SK-N-SH (cell line): ENCODE results near the gene PRKG1. TPM values are rescaled to one million over a fixed set of nuclear protein-coding genes. Genes with fewer than 3 reads are reported as not detected.

Experiments used
- CTCF ChIA-PET: fragments of 300-600, 350-600 bp; formaldehyde crosslinking; extraction: SDS; loops from one replicate; lab custom pipeline; 2021; lab: Yijun Ruan, JAX
- POLR2A ChIA-PET: fragments of 350-600 bp; sonication (Branson Sonifier 250); formaldehyde crosslinking; extraction: SDS; loops from one replicate; lab custom pipeline; 2020; ENCODE audit warnings: antibody characterized with exemption, inconsistent platforms; lab: Yijun Ruan, JAX
- DNase-seq: peaks from one replicate; pipeline ENCODE4 v3.0.0; 2012
- H2AFZ ChIP-seq: fragments of 200-600 bp; sonication (generic); 2 replicates; pipeline ENCODE4 v1.8.1; 2016; ENCODE audit warnings: antibody characterized with exemption, mild to moderate bottlenecking, low read depth
- H3F3A ChIP-seq: fragments of 200-600 bp; sonication (generic); replicated peaks from 2 replicates; pipeline ENCODE3; 2016; ENCODE audit warnings: antibody characterized with exemption, mild to moderate bottlenecking; ENCODE audit not compliant: insufficient read depth
- H3K27ac ChIP-seq, 2 experiments: fragments of 200-500 bp in 1 of 2; fragments of 200-600 bp in 1 of 2; sonication (Bioruptor generic) in 1 of 2; sonication (generic), shearing (Covaris generic) in 1 of 2; 2 replicates each; pipeline versions ENCODE4 v1.5.1 to v1.6.1; 2014 to 2016; ENCODE audit warnings: low read depth in 2 of 2, inconsistent platforms in 1 of 2, low read length in 1 of 2, mild to moderate bottlenecking in 1 of 2, mixed read lengths in 1 of 2
- H3K27me3 ChIP-seq: fragments of 200-600 bp; sonication (generic), shearing (Covaris generic); 2 replicates; pipeline ENCODE4 v1.6.1; 2016; ENCODE audit warnings: mixed run types; ENCODE audit not compliant: insufficient read depth
- H3K36me3 ChIP-seq, 2 experiments: fragments of 200-500 bp in 1 of 2; fragments of 200-600 bp in 1 of 2; sonication (Bioruptor generic) in 1 of 2; sonication (generic) in 1 of 2; replicated peaks in 1 of 2; 2 replicates each; pipeline versions ENCODE3 to v1.5.1; 2014 to 2016; ENCODE audit warnings: low read length in 1 of 2, mild to moderate bottlenecking in 1 of 2; ENCODE audit not compliant: insufficient read depth in 2 of 2, control insufficient read depth in 1 of 2
- H3K4me1 ChIP-seq, 2 experiments: fragments of 200-500 bp in 1 of 2; fragments of 200-600 bp in 1 of 2; sonication (Bioruptor generic) in 1 of 2; sonication (generic), shearing (Covaris generic) in 1 of 2; 2 replicates each; pipeline versions ENCODE4 v1.5.1 to v1.6.1; 2014 to 2016; ENCODE audit warnings: low read depth in 1 of 2, low read length in 1 of 2, mixed run types in 1 of 2; ENCODE audit not compliant: insufficient read depth in 2 of 2, control insufficient read depth in 1 of 2
- H3K4me2 ChIP-seq: fragments of 200-600 bp; sonication (generic), shearing (Covaris generic); 2 replicates; pipeline ENCODE4 v1.6.1; 2017; ENCODE audit warnings: mixed run types
- H3K4me3 ChIP-seq, 2 experiments: fragments of 200-500 bp in 1 of 2; fragments of 200-600 bp in 1 of 2; sonication (Bioruptor generic) in 1 of 2; sonication (generic), shearing (Covaris generic) in 1 of 2; 2 replicates each; pipeline versions ENCODE4 v1.5.1 to v1.8.1; 2014 to 2016; ENCODE audit warnings: low read depth in 2 of 2, inconsistent platforms in 1 of 2, low read length in 1 of 2, mild to moderate bottlenecking in 1 of 2, mixed read lengths in 1 of 2, moderate library complexity in 1 of 2
- H3K79me2 ChIP-seq: fragments of 200-600 bp; sonication (generic); 2 replicates; pipeline ENCODE4 v1.8.1; 2017; ENCODE audit warnings: mild to moderate bottlenecking; ENCODE audit not compliant: insufficient read depth
- H3K9ac ChIP-seq: fragments of 200-600 bp; sonication (generic); 2 replicates; pipeline ENCODE4 v1.6.1; 2017; ENCODE audit warnings: mixed run types
- H3K9me2 ChIP-seq: fragments of 200-600 bp; sonication (generic); 2 replicates; pipeline ENCODE4 v1.6.1; 2017; ENCODE audit warnings: mixed run types
- H3K9me3 ChIP-seq: fragments of 200-600 bp; sonication (generic); 2 replicates; pipeline ENCODE4 v1.6.1; 2017; ENCODE audit warnings: mixed run types, mild to moderate bottlenecking, moderate library complexity
- H4K20me1 ChIP-seq: fragments of 200-600 bp; sonication (generic); 2 replicates; pipeline ENCODE4 v1.6.1; 2017; ENCODE audit warnings: mild to moderate bottlenecking, mixed run types; ENCODE audit not compliant: insufficient read depth
- CHD2 ChIP-seq: fragments of 150-350 bp; IDR thresholded peaks from 2 replicates; pipeline ENCODE4 v1.6.1; 2018; ENCODE audit warnings: low read length; ENCODE audit not compliant: partially characterized antibody
- ELF1 ChIP-seq: IDR thresholded peaks from 2 replicates; pipeline ENCODE4 v1.4.0; 2012
- FOSL2 ChIP-seq: IDR thresholded peaks from 2 replicates; pipeline ENCODE4 v1.4.0; 2012; ENCODE audit warnings: low read depth, mild to moderate bottlenecking, moderate library complexity, borderline replicate concordance
- FOXJ3 ChIP-seq: sonication (generic); formaldehyde crosslinking; IDR thresholded peaks from 2 replicates; pipeline ENCODE4 v1.5.1; 2020; ENCODE audit warnings: mild to moderate bottlenecking, missing genetic modification reagents
- GATA2 ChIP-seq: sonication (generic); formaldehyde crosslinking; IDR thresholded peaks from 2 replicates; pipeline ENCODE4 v1.5.0; 2020; ENCODE audit warnings: mild to moderate bottlenecking, missing genetic modification reagents
- MEF2A ChIP-seq: IDR thresholded peaks from 2 replicates; pipeline ENCODE4 v1.4.0; 2012; ENCODE audit warnings: low read depth, borderline replicate concordance
- MXI1 ChIP-seq: IDR thresholded peaks from 2 replicates; pipeline ENCODE4 v1.6.1; 2012; ENCODE audit warnings: mild to moderate bottlenecking, low read depth, low read length, improper control_type of control experiment
- NFIC ChIP-seq: IDR thresholded peaks from 2 replicates; pipeline ENCODE4 v1.4.0; 2012; ENCODE audit warnings: borderline replicate concordance
- RAD21 ChIP-seq: IDR thresholded peaks from 2 replicates; pipeline ENCODE4 v1.6.1; 2012; ENCODE audit warnings: mild to moderate bottlenecking, low read length
- RFX5 ChIP-seq: IDR thresholded peaks from 2 replicates; pipeline ENCODE4 v1.6.1; 2012; ENCODE audit warnings: mild to moderate bottlenecking, improper control_type of control experiment, low read length
- SIN3A ChIP-seq: IDR thresholded peaks from 2 replicates; pipeline ENCODE4 v1.6.1; 2012; ENCODE audit warnings: low read depth, mild to moderate bottlenecking, low read length, moderate library complexity, borderline replicate concordance
- SMC3 ChIP-seq: IDR thresholded peaks from 2 replicates; pipeline ENCODE4 v1.6.1; 2012; ENCODE audit warnings: low read depth, low read length, improper control_type of control experiment
- TAF1 ChIP-seq: IDR thresholded peaks from 2 replicates; pipeline ENCODE4 v1.6.1; 2012; ENCODE audit warnings: low read depth, mild to moderate bottlenecking, low read length, moderate library complexity, borderline replicate concordance
- YY1 ChIP-seq: IDR thresholded peaks from 2 replicates; pipeline ENCODE4 v1.4.0; 2012; ENCODE audit warnings: low read depth, mild to moderate bottlenecking
- whole genome bisulfite sequencing: methylation state at CpG from one replicate; pipeline ENCODE4 v1.1.6; 2017; ENCODE audit warnings: low lambda C conversion rate; 5-methylcytosine and 5-hydroxymethylcytosine counted together
- polyA plus RNA-seq, 3 experiments: library from polyadenylated mRNA; depleted of rRNA; stranded (reverse); fragments of >200 nt; gene quantifications; 2 replicates each; pipeline ENCODE4 v1.2.3, GENCODE V29; 2012
- TF ChIP-seq, protein P1 (sequence below): IDR thresholded peaks from 2 replicates; pipeline ENCODE4 v1.4.0; 2012; ENCODE audit warnings: low read depth, borderline replicate concordance
- TF ChIP-seq, protein P2 (sequence below): IDR thresholded peaks from 2 replicates; pipeline ENCODE4 v1.6.1; 2012; ENCODE audit warnings: mild to moderate bottlenecking, low read depth, low read length, moderate library complexity

The PRKG1 gene
- polyA plus RNA-seq, 1 of the 3 experiments (the other 2 are of a cell fraction), result 4.1 TPM

DNA sequence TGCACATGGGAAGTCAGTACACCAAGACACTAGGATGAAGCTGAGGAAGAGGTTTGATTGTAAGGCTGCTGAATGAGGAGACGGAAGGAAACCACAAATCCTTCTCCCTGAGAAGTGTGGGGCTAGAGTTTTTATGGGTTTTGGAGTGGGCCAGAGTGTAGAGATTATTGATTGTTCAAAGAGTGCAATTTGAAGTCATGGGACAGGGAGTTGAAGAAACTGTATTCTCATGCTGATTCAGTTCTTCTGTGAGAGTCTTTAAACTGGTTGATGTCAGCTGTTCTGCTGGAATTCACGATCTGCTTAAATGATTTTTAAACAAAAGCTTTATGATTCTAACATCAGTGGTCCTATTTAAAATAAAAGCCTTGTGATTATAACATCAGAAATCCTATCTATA, 533.9 kb downstream of the PRKG1 start:
- TF ChIP-seq CHD2 (no peak), SIN3A (no peak), RAD21 (no peak), YY1 (no peak), RFX5 (no peak), TAF1 (no peak), SMC3 (no peak), FOSL2 (no peak)
- TF ChIP-seq, protein P1, sequence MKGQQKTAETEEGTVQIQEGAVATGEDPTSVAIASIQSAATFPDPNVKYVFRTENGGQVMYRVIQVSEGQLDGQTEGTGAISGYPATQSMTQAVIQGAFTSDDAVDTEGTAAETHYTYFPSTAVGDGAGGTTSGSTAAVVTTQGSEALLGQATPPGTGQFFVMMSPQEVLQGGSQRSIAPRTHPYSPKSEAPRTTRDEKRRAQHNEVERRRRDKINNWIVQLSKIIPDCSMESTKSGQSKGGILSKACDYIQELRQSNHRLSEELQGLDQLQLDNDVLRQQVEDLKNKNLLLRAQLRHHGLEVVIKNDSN, result no peak
- TF ChIP-seq, all 33 proteins: peak for 0
- ChIA-PET POLR2A (no interaction called here), CTCF (no interaction called here)
- Histone ChIP-seq H4K20me1 (no peaks in the 10 kb centered on the region), H3K79me2 (no peaks in the 10 kb centered on the region), H3F3A (no peaks in the 10 kb centered on the region), H3K27me3 (no peaks in the 10 kb centered on the region), H3K27ac (no peak overlapping the region), H3K4me3 (no peak overlapping the region), H3K4me2 (no peak overlapping the region), H3K9me2 (no peaks in the 10 kb centered on the region), H3K9ac (no peak overlapping the region), H3K4me1 (no peaks in the 10 kb centered on the region), H3K36me3 (no peaks in the 10 kb centered on the region), H2AFZ (no peak overlapping the region), H3K9me3 (no peaks in the 10 kb centered on the region)
- 67% methylated on average over 2 of the region's 2 CpGs for WGBS
- DNase-seq, result no peak

DNA sequence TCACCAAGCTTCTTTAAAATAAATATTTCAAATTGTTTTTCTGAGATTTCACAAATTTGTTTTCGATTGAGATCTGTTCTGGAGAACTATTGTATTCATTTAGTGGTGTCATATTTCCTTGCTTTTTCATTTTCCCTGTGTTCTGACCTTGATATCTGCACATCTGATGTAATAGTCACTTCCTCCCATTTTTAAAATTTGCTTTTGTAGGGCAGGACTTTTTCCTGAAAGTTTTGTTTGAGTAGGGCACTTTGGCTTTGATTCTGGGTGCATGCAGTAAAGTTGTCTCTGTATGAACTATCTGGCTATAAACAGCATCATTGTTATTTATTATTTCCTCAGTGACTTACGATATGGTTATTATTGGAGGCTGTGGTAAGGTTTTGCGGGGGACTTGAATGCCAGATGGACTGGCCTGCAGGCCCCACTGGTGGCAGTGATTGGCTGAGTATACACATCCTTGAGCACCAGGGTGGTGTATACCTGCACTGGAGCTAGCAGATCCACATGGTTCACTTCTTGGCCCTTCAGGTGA, 541.5 kb downstream of the PRKG1 start:
- no peak for DNase-seq
- CTCF ChIA-PET, result no interaction called here

More for the DNA sequence above, 541.5 kb downstream of the PRKG1 start:
- no peak overlapping the region for H3K4me3 ChIP-seq
- POLR2A ChIA-PET, result no interaction called here
- TF ChIP-seq MEF2A, result no peak
- TF ChIP-seq, protein P2, sequence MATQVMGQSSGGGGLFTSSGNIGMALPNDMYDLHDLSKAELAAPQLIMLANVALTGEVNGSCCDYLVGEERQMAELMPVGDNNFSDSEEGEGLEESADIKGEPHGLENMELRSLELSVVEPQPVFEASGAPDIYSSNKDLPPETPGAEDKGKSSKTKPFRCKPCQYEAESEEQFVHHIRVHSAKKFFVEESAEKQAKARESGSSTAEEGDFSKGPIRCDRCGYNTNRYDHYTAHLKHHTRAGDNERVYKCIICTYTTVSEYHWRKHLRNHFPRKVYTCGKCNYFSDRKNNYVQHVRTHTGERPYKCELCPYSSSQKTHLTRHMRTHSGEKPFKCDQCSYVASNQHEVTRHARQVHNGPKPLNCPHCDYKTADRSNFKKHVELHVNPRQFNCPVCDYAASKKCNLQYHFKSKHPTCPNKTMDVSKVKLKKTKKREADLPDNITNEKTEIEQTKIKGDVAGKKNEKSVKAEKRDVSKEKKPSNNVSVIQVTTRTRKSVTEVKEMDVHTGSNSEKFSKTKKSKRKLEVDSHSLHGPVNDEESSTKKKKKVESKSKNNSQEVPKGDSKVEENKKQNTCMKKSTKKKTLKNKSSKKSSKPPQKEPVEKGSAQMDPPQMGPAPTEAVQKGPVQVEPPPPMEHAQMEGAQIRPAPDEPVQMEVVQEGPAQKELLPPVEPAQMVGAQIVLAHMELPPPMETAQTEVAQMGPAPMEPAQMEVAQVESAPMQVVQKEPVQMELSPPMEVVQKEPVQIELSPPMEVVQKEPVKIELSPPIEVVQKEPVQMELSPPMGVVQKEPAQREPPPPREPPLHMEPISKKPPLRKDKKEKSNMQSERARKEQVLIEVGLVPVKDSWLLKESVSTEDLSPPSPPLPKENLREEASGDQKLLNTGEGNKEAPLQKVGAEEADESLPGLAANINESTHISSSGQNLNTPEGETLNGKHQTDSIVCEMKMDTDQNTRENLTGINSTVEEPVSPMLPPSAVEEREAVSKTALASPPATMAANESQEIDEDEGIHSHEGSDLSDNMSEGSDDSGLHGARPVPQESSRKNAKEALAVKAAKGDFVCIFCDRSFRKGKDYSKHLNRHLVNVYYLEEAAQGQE, result no peak
- no peak for TF ChIP-seq NFIC
- TF ChIP-seq ELF1, result no peak
- no peak for TF ChIP-seq MXI1
- TF ChIP-seq FOXJ3 (CRISPR knock-in tag), result no peak
- no peak for TF ChIP-seq GATA2 (CRISPR knock-in tag)
- TF ChIP-seq, all 33 proteins: peak for 0
- no peak overlapping the region for H3K4me2 ChIP-seq
- H3K36me3 ChIP-seq, result no peaks in the 10 kb centered on the region
- H3K79me2 ChIP-seq, result no peaks in the 10 kb centered on the region; the same call in 1 of the 2 replicates
- H3F3A ChIP-seq, result no peaks in the 10 kb centered on the region
- 74% methylated on average over 3 of the region's 3 CpGs for WGBS
- no peaks in the 10 kb centered on the region for H4K20me1 ChIP-seq
- H3K9ac ChIP-seq, result no peak overlapping the region
- H2AFZ ChIP-seq, result no peak overlapping the region
- H3K27me3 ChIP-seq, result no peaks in the 10 kb centered on the region
- H3K9me3 ChIP-seq, result no peaks in the 10 kb centered on the region
- H3K9me2 ChIP-seq, result no peaks in the 10 kb centered on the region
- H3K4me1 ChIP-seq, result no peaks in the 10 kb centered on the region
- no peak overlapping the region for H3K27ac ChIP-seq
